Thoracic aorta (tissue), 2 donors: ENCODE results near the gene PADI3. TPM values are rescaled to one million over a fixed set of nuclear protein-coding genes. Genes with fewer than 3 reads are reported as not detected.

ENCODE experiments used
- ATAC-seq: fragments of 150-250 bp; one replicate; pipeline ENCODE4 v1.8.0; 2017; ENCODE audit warnings: low read depth; ENCODE audit not compliant: insufficient number of reproducible peaks, low FRiP score
- DNase-seq: peaks from one replicate; pipeline ENCODE4 v3.0.0-alpha.2; 2020; ENCODE audit warnings: low spot score
- H3K27ac ChIP-seq, 2 donors: fragments of 200-600 bp; sonication (generic); 1 replicate in 1 of 2; 2 replicates in 1 of 2; pipeline ENCODE4 v1.5.1; 2016; ENCODE audit warnings: mild to moderate bottlenecking in 2 of 2, moderate library complexity in 2 of 2
- H3K27me3 ChIP-seq: fragments of 200-600 bp; sonication (generic); replicated peaks from 2 replicates; pipeline ENCODE4 v1.6.0; 2016; ENCODE audit warnings: mild to moderate bottlenecking; ENCODE audit not compliant: insufficient read depth
- H3K36me3 ChIP-seq: fragments of 200-600 bp; sonication (generic); one replicate; pipeline ENCODE4 v1.5.1; 2016
- H3K4me1 ChIP-seq, 2 donors: fragments of 200-600 bp; sonication (generic); 1 replicate in 1 of 2; 2 replicates in 1 of 2; pipeline versions ENCODE4 v1.5.1 to v1.6.0; 2016; ENCODE audit warnings: low read depth in 2 of 2, mild to moderate bottlenecking in 1 of 2; ENCODE audit not compliant: control insufficient read depth in 1 of 2
- H3K4me3 ChIP-seq: fragments of 200-600 bp; sonication (generic); 2 replicates; pipeline ENCODE4 v1.5.1; 2016; ENCODE audit warnings: mild to moderate bottlenecking
- H3K9me3 ChIP-seq: fragments of 200-600 bp; sonication (generic); 2 replicates; pipeline ENCODE4 v1.5.1; 2016
- CTCF ChIP-seq: fragments of 200-600 bp; sonication (generic); IDR thresholded peaks from one replicate; pipeline ENCODE4 v1.5.1; 2019; ENCODE audit warnings: antibody characterized with exemption
- total RNA-seq, 2 donors: library from RNA; depleted of rRNA; stranded (reverse); fragments of >200 nt; gene quantifications; one replicate each; pipeline versions ENCODE4 v1.1.0 to v1.2.3, GENCODE V29; 2016

Gene PADI3
- total RNA-seq, 2 donors from 2014 or later: not detected

- no peak overlapping the region for H3K4me3 ChIP-seq
- no peaks in the 10 kb centered on the region for H3K27me3 ChIP-seq
- H3K4me1 ChIP-seq: no peaks in the 10 kb centered on the region
- H3K9me3 ChIP-seq: no peaks in the 10 kb centered on the region
- ATAC-seq: no peak
- no peaks in the 10 kb centered on the region for H3K36me3 ChIP-seq
- H3K27ac ChIP-seq: no peak overlapping the region
- TF ChIP-seq CTCF: no peak
- DNase-seq: no peak
These were observed 47.5 kb upstream of the PADI3 start for GRCh38 chr1:17201201-17202021.

GRCh38 chr1:17204546-17205440 is 44.1 kb upstream of the PADI3 start, which contains the start of gene PADI1:
PADI1 (plus strand) TSS chr1:17205128; CDS start chr1:17205218, 90 bp downstream.
- DNase-seq (no peak), ATAC-seq (no peak)
- Histone ChIP-seq H3K27me3 (no peaks in the 10 kb centered on the region), H3K4me1 (no peaks in the 10 kb centered on the region), H3K9me3 (no peaks in the 10 kb centered on the region), H3K36me3 (no peaks in the 10 kb centered on the region), H3K27ac (no peak within 1 kb of the TSS), H3K4me3 (no peak within 1 kb of the TSS)
- no peak for TF ChIP-seq CTCF

- TF ChIP-seq CTCF: no peak
- Histone ChIP-seq H3K27me3 (no peaks in the 10 kb centered on the region), H3K4me1 (no peaks in the 10 kb centered on the region), H3K9me3 (no peaks in the 10 kb centered on the region), H3K27ac (no peak overlapping the region), H3K4me3 (no peak overlapping the region), H3K36me3 (no peaks in the 10 kb centered on the region)
- ATAC-seq (no peak), DNase-seq (no peak)
These were observed 43.2 kb upstream of the PADI3 start for GRCh38 chr1:17205652-17206051.

GRCh38 chr1:17206196-17206595 is 42.7 kb upstream of the PADI3 start:
- no peaks in the 10 kb centered on the region for H3K9me3 ChIP-seq
- no peaks in the 10 kb centered on the region for H3K4me1 ChIP-seq
- no peak for TF ChIP-seq CTCF
- H3K36me3 ChIP-seq: no peaks in the 10 kb centered on the region
- ATAC-seq (no peak), DNase-seq (no peak)
- H3K27me3 ChIP-seq: no peaks in the 10 kb centered on the region
- no peak overlapping the region for H3K4me3 ChIP-seq
- H3K27ac ChIP-seq: no peak overlapping the region

GRCh38 chr1:17207046-17207445 is 41.9 kb upstream of the PADI3 start:
- H3K27ac ChIP-seq: no peak overlapping the region
- H3K27me3 ChIP-seq: no peaks in the 10 kb centered on the region
- H3K4me3 ChIP-seq: no peak overlapping the region
- no peak for TF ChIP-seq CTCF
- DNase-seq (no peak), ATAC-seq (no peak)
- no peaks in the 10 kb centered on the region for H3K9me3 ChIP-seq
- no peaks in the 10 kb centered on the region for H3K4me1 ChIP-seq
- no peaks in the 10 kb centered on the region for H3K36me3 ChIP-seq
